Prostate gland (tissue), 2 donors: ENCODE results near the gene GLG1. TPM values are rescaled to one million over a fixed set of nuclear protein-coding genes. Genes with fewer than 3 reads are reported as not detected.

ENCODE experiments used
- DNase-seq: peaks from one replicate; pipeline ENCODE4 v3.0.0-alpha.2; 2019; ENCODE audit warnings: low spot score
- H3K27ac ChIP-seq, 2 donors: fragments of 200-600 bp; sonication (generic); 2 replicates each; pipeline ENCODE4 v1.5.1; 2017 to 2019
- H3K27me3 ChIP-seq: fragments of 200-600 bp; sonication (generic); replicated peaks from 2 replicates; pipeline ENCODE4 v1.5.1; 2019; ENCODE audit not compliant: insufficient read depth
- H3K36me3 ChIP-seq, 2 donors: fragments of 200-600 bp; sonication (generic); 1 replicate in 1 of 2; 2 replicates in 1 of 2; pipeline versions ENCODE4 v1.5.1 to v1.8.1; 2017 to 2019
- H3K4me1 ChIP-seq: fragments of 200-600 bp; sonication (generic); replicated peaks from 2 replicates; pipeline ENCODE4 v1.5.1; 2019
- H3K4me3 ChIP-seq, 2 donors: fragments of 200-600 bp; sonication (generic); 2 replicates each; pipeline ENCODE4 v1.5.1; 2017 to 2019
- H3K9me3 ChIP-seq: fragments of 200-600 bp; sonication (generic); 2 replicates; pipeline ENCODE4 v1.5.1; 2017
- POLR2A ChIP-seq: fragments of 450-650 bp; IDR thresholded peaks from one replicate; pipeline ENCODE4 v1.6.1; 2016; ENCODE audit warnings: antibody characterized with exemption, mild to moderate bottlenecking
- POLR2AphosphoS5 ChIP-seq: sonication (generic); formaldehyde crosslinking; IDR thresholded peaks from one replicate; pipeline ENCODE4 v1.6.1; 2017; ENCODE audit warnings: antibody characterized with exemption
- WGBS: methylation state at CpG from one replicate; pipeline ENCODE4 v1.1.5; 2018; 5-methylcytosine and 5-hydroxymethylcytosine counted together
- intact Hi-C: fragments of 100-400 bp; cut with DNase I; formaldehyde crosslinking; loops from one replicate; pipeline ENCODE4 v1.14.2; 2022
- total RNA-seq, 2 donors: library from RNA; depleted of rRNA; stranded (reverse); fragments of >200 nt; gene quantifications; one replicate each; pipeline ENCODE4 v1.1.0, GENCODE V29; 2016
- TF ChIP-seq, protein P1 (sequence below), 4 experiments: fragments of 200-600 bp in 2 of 4; fragments of 450-650 bp in 2 of 4; sonication (generic) in 2 of 4; IDR thresholded peaks; 1 replicate in 3 of 4; 2 replicates in 1 of 4; pipeline ENCODE4 v1.5.1; 2016 to 2019; ENCODE audit warnings: antibody characterized with exemption in 4 of 4, mild to moderate bottlenecking in 2 of 4, moderate library complexity in 2 of 4

Gene GLG1
- total RNA-seq, 2 donors from 2014 or later: 135 to 189 TPM

- Histone ChIP-seq H3K9me3 (no peaks in the 10 kb centered on the region), H3K27me3 (no peaks in the 10 kb centered on the region), H3K4me1 (no peaks in the 10 kb centered on the region), H3K27ac (no peak overlapping the region), H3K36me3 (no peaks in the 10 kb centered on the region), H3K4me3 (no peak overlapping the region)
- WGBS: 76% methylated on average over 5 of the region's 5 CpGs
- no peak for DNase-seq
- TF ChIP-seq, protein P1, sequence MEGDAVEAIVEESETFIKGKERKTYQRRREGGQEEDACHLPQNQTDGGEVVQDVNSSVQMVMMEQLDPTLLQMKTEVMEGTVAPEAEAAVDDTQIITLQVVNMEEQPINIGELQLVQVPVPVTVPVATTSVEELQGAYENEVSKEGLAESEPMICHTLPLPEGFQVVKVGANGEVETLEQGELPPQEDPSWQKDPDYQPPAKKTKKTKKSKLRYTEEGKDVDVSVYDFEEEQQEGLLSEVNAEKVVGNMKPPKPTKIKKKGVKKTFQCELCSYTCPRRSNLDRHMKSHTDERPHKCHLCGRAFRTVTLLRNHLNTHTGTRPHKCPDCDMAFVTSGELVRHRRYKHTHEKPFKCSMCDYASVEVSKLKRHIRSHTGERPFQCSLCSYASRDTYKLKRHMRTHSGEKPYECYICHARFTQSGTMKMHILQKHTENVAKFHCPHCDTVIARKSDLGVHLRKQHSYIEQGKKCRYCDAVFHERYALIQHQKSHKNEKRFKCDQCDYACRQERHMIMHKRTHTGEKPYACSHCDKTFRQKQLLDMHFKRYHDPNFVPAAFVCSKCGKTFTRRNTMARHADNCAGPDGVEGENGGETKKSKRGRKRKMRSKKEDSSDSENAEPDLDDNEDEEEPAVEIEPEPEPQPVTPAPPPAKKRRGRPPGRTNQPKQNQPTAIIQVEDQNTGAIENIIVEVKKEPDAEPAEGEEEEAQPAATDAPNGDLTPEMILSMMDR (IDR thresholded peaks at IDR 0.05): no peak
- no peak for TF ChIP-seq POLR2AphosphoS5
- TF ChIP-seq POLR2A: no peak
- intact Hi-C loops: no loop called here
Measured at GRCh38 chr16:74635303-74635702, 28.4 kb upstream of the GLG1 start.

DNA sequence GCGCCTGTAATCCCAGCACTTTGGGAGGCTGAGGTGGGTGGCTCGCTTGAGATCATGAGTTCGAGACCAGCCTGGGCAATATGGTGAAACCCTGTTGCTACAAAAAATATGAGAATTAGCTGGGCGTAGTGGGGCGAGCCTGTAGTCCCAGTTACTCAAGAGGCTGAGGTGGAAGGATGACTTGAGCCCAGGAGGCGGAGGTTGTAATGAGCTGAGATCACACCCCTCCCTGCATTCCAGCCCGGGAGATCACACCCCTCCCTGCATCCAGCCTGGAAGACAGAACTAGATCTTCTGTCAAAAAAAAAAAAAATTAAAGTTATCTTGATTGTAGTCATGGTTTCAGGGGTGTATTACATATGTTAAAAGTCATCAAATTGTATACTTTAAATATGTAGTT, 26.8 kb upstream of the GLG1 start:
- Histone ChIP-seq H3K27me3 (no peaks in the 10 kb centered on the region), H3K4me1 (no peaks in the 10 kb centered on the region), H3K4me3 (no peak overlapping the region), H3K36me3 (no peaks in the 10 kb centered on the region), H3K27ac (no peak overlapping the region), H3K9me3 (no peaks in the 10 kb centered on the region)
- intact Hi-C loops: no loop called here
- TF ChIP-seq POLR2AphosphoS5: no peak
- TF ChIP-seq, protein P1 (IDR thresholded peaks at IDR 0.05): no peak
- TF ChIP-seq POLR2A: no peak
- 87% methylated on average over 7 of the region's 7 CpGs for WGBS
- no peak for DNase-seq

GRCh38 chr16:74627506-74628220, 20.7 kb upstream of the GLG1 start:
- Histone ChIP-seq H3K4me3 (no peak overlapping the region), H3K9me3 (no peaks in the 10 kb centered on the region), H3K4me1 (no peaks in the 10 kb centered on the region), H3K27me3 (no peaks in the 10 kb centered on the region), H3K36me3 (no peaks in the 10 kb centered on the region), H3K27ac (no peak overlapping the region)
- no peak for DNase-seq
- intact Hi-C loops: loop anchor here (10.0 kb wide), 1 partner anchor 313 kb away; no protein-coding TSS in a partner anchor
- no peak for TF ChIP-seq POLR2A
- TF ChIP-seq, protein P1 (IDR thresholded peaks at IDR 0.05): no peak
- TF ChIP-seq POLR2AphosphoS5: no peak
- 70% methylated on average over 6 of the region's 6 CpGs for WGBS

GRCh38 chr16:74626741-74627416, 20.0 kb upstream of the GLG1 start:
- no peaks in the 10 kb centered on the region for H3K9me3 ChIP-seq
- WGBS: 9% methylated on average over 1 of the region's 1 CpG
- no peaks in the 10 kb centered on the region for H3K27me3 ChIP-seq
- no peaks in the 10 kb centered on the region for H3K36me3 ChIP-seq
- no peak for TF ChIP-seq POLR2AphosphoS5
- TF ChIP-seq, protein P1 (IDR thresholded peaks at IDR 0.05): no peak
- TF ChIP-seq POLR2A: no peak
- H3K27ac ChIP-seq: no peak overlapping the region
- no peak overlapping the region for H3K4me3 ChIP-seq
- intact Hi-C loops: loop anchor here (10.0 kb wide), 1 partner anchor 312 kb away; no protein-coding TSS in a partner anchor
- DNase-seq: no peak
- H3K4me1 ChIP-seq: no peaks in the 10 kb centered on the region
